ENCODE data around the gene CACNA1G. TPM values are rescaled to one million over a fixed set of nuclear protein-coding genes. Genes with fewer than 3 reads are reported as not detected.

Gene CACNA1G
- polyA plus RNA-seq, 5 donors = 16.2 to 32.8 (median 17.1) TPM

DNA sequence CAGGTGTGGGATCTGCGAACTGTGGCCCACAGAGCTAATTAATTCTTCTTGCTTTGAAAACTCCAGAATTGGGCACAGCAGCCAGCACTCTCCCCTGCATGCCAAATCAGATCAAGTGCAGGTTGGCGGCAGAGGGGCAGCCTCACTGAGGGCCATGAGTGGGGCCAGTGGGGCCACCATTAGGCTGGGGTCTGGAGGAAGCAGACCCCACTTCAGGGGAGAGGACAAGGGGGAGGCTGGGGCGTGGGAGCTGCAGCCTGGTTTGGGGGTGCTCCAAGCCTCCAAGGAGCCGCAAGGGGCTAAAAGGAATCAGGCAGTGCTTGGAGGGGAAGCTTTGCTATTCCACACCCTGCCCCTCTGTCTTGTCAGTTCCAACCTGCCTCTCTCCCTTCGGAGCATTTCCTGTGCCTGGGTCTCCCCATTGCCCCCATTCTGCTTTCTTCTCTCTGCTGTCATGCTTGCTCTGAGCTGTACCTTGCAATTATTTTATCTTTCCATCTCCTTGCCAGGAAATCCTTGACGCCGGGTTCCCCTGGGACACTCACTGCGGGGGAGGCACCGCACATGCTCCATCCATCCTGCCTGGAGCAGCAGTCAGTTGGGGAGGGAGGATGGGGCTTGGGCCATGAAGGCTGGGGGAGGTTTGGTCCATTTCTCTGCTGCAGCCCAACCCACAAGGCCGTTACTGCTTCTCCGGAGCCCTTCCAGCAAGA is 70.8 kb downstream of the CACNA1G start:
- DNase-seq = no peak

DNA sequence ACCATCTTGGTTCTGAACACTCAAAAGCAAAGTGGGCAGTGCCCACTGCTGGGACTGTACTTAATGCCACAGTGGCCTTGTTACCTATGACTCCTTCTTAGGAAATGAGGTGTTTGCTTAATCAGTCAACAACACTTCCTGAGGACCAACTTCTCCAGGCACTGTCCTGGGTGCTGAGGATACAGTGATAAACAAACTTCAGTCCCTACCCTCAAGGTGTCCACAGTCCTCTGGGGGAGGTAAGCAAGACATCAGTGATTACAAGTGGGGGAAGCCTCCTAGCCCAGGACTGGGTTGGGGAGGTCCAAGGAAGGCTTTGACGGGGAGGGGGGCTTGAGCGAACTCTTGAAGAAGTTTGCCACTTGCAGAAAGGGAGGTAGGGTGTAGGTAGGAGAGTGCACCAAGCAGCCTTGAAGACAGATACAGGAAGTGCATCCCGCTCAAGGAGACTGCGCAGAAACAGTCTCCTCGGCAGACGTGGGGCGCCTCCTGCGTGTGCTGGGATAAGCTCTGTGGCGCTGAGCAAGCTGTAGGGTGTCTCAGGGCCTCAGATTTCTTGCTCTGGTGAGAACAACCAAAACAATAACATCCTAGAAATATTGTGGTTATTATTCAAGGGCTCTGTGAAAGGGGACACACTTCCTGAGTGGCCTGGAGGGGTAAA is 71.5 kb downstream of the CACNA1G start:
- DNase-seq = no peak

DNA sequence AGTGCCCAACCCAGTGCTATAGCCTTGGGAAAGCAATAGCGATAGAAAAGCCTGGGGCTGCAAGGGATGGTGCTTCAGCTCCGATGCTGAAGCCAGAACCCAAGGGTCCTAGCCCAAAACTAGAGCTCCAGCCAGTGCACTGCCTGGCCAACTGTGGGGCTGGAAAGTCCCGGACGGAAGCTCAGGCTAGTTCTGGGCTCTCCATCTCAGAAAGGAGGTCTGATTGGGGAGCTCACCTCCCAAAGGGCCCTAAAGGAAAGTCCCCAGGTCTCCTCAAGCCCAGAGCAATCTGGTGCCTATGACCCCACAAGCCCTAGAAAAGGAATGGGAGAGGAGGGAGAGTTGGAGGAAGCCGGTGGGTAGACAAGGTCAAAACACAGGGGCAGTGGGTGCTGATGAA is 72.1 kb downstream of the CACNA1G start:
- DNase-seq = no peak

DNA sequence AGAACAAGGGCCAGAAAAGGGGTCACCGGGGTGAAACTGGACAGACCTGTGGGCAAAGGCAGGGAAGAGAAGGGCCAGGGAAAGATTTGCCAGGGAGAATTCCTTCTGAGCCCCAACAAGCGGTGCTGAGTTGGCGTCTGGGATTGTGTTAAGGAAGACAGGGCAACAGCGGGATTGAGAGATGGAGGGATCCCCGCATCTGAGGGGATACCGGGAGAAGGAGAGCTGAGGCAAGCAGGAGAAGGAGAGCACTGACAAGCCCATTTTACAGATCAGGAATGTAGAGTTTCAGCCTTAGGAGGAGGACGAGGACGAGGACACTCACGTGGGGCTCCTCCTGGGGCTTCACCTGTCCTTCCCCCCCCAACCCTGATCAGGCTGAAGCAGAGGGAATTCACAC is 73.2 kb downstream of the CACNA1G start:
- DNase-seq = no peak

DNA sequence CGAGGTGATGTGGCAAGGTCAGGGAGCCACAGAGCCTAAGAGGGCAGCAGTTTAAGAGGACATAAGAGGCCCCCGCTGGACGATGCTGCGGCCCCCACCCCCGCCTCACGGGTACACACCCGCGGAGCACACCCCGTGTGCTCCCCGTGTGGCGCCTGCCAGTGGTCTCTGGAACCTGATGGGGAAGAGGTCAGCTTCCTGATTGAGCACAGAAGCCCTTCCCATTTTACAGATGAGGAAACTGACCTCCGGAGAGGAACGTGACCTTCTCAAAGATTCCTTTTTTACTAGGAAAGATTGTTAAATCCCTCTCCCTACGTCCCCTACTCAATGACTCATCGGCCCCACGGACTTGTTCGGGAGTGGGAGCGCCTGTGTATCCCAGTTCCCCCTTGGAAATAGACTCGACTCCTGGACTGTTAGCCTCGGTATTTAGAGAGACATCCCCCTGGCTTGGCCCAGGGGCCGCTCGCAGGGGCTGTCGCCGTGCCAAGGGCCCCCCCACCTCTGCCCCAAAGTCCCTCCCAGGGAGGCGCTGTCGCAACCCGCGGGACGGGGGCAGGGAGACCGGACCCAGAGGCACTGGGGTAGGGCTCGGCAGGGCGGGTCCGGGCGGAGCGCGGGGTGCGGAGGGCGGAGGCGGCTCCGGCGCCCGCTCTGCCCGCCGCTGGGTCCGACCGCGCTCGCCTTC is 73.9 kb downstream of the CACNA1G start, which contains the start of gene ABCC3:
TSS of gene ABCC3 (plus strand) at position 658 of the 691 bp plus-strand sequence. CDS start 56 bp downstream, outside the sequence.
- peak; percentile 73 to 77 for DNase-seq

DNA sequence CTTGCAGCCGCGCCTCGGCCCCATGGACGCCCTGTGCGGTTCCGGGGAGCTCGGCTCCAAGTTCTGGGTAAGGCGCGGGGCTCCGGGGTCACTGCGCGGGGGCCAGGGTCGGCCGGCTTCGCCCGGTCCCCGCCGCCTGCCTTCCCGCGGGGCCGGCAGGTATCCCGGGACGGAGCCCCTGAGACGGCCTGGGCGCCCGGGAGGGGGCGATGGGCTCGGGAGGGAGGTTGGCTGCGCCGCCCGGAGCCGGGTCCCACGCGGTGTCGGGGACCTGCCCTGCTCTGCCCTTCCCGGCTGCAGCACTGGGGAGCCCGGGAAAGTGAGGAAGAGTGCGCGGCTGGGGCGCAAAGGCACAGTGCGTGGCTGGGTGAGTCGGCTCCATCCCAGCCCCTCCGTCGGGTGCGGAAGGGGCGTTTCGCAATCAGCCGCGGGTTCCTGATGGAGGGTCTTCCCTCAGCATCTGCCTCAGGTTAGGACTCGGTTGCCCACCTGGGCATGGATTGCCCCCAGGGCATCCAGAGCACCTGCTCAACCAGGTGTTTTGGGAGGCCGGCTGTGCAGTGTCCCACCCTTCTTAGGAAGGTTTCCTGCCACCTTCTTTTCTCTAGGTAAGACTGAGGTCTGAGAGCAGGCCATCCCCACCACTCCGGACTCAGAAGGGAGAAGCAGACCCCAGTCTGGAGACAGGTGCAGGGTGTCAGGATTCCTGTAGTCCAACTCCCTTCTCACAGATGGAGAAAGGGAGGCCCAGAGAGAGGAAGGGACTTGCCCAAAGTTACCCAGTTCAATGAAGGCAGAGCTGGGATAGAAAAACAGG is 74.6 kb downstream of the CACNA1G start:
- no peak for DNase-seq

DNA sequence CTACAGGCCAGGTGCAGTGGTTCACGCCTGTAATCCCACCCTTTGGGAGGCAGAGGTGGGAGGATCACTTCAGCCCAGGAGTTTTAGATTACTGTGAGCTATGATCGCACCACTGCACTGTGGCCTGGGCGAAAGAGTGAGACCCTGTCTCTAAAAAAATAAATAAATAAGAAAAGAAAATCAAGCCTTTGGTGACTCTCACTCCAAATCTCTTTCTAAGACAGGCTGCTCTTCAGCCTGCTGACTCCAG is 75.1 kb downstream of the CACNA1G start:
- no peak for DNase-seq

DNA sequence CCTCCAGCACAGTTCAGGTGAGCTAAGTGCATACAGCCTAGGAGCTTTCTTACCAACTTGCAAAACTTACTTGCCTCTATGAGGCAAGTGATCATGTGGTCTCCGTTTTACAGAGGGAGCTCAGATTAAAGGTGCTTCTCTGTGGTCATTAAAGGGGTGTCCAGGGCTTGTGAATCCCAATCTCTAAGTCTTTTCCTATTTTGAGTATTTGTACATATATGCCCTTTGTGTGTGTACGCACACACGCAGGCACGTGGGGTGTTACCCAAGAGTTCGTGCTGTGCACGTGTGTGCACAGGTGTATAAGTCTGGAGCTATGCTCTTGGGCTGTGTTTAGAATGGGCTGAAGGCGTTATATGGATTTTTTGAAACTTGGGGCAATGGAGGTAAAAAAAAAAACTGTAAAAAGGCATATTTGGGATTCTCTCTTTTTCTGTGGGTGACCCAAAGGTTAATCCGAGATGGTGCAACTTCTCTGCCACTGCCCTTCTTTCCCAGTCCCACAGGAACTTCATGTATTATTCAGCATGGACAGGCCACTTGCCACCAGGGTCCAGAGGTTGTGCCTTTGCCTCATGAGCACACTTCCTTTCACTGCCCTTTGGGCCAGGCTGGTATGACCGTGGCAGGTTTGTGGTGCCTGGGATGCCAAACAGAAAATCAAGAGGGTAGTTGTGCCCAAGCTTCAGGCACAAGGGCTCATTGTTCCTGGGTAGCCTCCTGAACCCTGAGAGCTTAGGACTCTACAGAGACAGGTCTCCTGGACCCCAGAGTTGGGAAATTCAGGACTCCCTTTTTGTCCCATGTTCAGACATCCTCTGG is 75.7 kb downstream of the CACNA1G start:
- no peak for DNase-seq

DNA sequence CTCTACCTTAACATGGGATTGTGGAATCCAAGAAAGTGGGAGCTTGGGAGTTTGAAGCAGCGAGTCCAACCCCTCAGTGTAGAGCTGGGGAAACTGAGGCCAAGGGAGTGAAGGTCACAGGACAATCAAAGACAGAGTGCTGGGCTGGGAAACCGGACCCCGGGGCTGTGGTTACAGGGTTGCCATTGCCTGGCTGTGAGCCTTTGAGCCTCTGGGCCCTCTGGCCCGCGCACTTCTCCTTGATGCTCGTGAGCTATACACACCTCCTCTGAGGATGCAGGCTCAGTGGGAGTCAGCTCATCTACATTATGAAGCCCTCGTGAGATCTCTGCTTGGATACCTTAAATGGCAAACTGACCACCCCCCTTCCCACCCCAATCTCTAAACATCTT is 76.3 kb downstream of the CACNA1G start:
- no peak for DNase-seq

DNA sequence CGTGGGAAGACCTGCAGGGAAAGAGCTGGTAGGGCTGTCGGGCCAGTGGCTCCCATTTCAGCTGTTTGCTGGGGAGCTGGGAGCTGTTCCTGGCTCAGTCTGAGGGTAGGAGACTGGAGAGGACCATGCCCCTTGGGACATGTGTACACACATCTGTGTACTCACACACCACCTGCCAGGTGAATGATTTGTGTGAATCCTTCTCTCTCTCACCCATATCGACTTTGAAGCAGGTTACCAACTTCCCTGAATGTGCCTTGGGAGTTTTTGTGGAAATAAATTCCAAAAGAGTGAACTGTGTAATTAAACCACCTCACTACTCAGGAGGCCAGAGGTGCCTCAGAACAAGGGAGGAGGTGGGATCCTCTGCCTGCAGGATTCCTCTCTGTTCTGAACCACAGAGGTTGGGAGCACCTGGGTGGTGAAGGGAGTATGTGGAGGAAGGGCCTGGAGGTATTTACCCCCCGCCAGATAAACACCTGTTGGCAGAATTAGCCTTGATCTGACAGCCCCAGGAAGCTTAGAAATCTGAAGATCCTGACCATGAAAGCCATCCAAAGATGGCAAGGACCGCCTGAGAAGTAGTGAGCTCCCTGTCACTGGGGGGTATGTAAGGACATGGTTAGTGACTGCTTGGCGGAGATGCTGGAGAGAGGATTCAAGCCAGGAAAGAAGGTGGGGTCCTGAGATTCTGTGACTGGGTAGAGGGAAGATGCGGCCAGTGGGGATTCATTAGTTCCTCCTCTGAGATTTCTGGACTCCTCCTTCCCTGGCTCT is 77.5 kb downstream of the CACNA1G start:
- DNase-seq = no peak

DNA sequence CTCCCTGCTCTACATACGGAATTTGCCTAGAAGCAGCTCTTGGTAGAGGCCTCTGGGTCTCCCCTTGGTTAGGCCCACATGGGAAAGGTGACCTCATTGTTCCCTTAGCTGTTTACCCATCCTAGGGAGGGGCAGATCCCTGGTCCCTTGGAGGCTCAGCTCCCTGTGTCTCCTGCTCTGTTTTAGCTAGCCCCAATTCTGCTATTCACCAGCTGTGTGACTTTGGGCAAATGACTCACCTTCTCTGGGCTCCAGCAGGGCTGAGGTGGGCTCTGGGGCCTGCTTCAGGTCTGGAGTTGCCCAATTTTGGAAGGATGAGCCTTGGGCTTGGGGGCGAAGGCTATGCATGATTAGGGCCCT is 78.1 kb downstream of the CACNA1G start:
- DNase-seq = no peak

DNA sequence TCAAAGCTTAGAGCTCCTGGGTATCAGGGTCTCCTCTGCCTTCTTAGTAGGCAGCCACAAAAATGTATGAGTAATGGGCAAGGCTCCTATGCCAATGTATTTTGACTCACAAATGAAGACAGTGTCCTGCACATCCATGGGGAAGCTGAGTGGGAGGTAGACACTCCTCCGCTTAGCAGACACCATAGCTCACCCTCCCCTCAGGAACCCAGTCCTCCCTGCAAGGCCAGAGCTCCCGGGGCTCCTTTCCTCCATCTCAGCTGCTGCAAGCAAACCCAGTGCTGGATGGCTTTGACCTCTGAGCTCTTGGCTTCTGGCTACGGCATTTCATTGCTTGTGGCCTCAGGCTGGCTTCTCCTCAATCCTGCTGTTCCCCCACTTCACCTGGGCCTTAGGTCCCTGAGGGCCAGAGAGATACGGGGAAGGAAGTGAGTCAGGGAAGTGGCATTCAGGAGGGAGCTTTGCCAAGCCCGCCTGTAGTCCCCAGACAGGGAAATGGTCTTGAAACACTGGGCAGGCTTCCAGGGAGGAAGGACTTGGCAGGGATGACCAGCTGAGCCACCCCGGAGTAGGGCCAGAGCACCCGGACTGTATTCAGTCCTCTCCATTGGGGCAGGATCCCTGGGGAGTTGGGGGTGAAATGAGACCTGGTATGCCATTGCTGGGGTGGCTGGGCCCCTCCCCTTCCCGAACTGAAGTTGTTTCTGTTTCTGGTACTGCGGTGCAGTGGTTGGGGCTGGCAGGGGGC is 78.6 kb downstream of the CACNA1G start:
- DNase-seq = peak; percentile 89 to 90

DNA sequence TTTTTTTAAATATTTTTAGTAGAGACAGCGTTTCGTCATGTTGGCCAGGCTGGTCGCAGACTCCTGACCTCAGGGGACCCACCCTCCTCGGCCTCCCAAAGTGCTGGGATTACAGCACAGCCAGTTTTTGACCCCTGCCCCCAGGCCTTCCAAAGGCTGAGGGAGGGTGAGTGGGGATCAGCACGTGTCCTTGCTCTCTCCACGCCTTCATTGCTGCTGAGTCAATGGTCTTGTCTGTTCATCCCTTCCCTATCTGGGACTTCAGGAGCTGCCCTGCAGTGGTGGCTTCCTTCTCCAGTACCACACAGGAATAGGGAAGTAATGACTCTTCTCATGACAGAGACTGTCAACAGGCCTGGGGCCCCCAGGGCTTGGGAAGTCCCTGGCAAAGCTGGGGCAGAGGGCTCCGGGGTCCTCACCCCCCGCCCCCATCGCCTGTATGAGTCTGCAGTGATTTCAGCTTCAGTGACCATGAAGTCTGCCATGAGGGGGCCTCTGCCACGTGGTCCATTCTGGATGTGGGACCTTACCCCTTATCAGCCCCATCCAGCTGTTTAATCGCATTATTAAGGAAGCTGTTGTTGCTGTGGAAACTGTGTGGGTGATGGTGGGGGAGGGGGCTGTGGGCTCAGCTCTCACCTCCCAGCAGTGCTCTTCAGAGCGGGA is 80.3 kb downstream of the CACNA1G start:
- DNase-seq = peak; percentile 66 to 69

DNA sequence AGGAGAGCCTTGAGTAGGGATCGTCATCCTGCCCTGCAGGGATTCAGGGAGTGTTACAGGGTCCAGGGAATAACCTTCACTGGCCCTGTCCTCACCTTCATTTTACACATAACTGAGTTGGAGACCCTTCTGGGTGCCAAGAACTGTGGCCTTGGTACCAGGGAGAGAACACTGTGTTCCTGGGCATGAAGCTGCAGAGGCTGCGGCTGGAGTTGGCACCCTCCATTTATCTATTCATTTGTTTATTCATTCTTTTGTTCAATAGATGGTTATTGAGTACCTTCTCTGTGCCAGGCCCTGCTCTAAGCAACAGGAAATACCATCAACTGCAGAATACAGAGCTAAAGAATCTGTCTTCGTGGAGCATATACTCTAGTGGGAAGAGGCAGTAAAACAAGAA is 80.8 kb downstream of the CACNA1G start:
- DNase-seq = no peak

DNA sequence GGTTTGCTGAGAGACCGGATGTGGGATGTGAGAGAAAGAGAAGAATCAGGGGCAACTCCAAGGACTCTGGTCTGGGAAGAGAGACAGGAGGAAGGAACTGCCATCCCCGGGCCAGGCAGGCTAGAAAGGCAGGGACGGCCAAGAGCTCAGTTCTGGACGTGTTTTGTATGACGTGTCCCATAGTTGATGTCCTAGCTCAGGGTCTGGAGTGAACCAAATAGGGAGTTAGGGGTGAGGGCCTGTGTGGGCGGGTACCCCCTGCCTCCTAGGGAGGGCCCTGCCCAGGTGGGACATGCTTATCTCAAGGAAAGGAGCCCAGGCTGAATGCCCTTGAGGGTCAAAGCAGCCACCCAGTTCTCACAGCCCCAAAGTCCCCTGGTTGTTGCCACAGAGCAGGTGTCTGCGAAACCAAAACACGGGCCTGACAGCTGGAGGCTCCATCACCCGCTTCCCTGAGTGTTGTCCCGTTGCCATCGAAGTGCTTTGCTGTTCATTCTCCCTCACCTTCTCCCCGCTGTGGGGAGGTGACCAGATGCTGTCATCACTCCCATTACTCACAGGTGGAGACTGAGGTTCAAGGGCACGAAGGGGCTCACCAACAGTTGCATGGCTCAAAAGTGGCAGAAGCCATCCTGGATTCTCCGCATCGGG is 81.7 kb downstream of the CACNA1G start:
- no peak for DNase-seq

DNA sequence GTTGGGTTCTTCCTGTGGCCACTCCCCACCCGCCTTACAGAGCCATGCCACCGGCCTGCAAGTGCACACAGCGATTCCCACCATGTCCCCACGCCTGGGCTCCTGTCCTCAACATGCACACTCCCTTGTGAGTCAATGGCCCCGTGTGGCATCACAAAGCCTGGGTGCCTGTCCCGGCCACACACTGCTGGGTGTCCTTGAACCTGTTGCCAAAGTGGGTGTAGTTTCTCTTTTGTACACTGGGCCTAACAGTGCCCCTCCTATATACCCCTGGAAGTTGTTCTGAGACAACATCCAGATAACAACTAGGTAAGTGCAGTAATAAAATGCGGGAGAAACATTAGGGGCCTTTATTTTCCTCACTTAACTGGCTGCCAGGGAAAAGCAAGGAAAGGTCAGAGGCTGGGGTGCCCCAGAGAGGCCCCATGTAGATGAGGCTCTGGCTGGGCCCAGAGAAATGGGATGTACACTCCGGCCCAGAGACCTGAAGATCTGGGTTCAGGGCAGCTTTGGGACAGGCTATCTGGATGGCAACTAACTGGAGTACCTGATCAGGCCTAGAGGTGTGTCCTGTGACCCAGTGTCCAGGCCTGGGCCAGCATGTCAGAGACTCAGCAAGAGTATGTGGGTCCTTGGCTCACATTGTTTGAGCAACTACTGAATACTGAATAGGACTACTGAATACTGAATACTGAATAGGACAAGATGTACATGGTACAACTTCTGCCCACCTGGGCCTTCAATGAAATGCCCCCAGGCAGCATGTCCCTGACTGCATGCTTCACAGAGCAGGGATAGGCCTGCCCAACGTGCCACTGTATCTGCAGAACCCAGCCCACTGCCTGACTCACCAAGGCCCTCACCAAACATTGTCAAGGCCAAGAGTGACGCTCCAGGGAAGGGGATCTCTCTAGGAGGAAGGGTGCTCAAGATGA is 82.5 kb downstream of the CACNA1G start:
- DNase-seq = no peak

Measured in right lung (tissue), 5 donors.